ENCODE data around the gene PRSS36.
"Not testable (repeated sequence)": the region's sequence is repeated elsewhere in the genome, so short reads cannot be mapped to it uniquely, and the experiment has no call there.

Gene PRSS36

GRCh38 chr16:31183432-31184428, 33.9 kb upstream of the PRSS36 start:
- no peak for DNase-seq

GRCh38 chr16:31182391-31182790, 32.5 kb upstream of the PRSS36 start:
- DNase-seq, result no peak

DNA sequence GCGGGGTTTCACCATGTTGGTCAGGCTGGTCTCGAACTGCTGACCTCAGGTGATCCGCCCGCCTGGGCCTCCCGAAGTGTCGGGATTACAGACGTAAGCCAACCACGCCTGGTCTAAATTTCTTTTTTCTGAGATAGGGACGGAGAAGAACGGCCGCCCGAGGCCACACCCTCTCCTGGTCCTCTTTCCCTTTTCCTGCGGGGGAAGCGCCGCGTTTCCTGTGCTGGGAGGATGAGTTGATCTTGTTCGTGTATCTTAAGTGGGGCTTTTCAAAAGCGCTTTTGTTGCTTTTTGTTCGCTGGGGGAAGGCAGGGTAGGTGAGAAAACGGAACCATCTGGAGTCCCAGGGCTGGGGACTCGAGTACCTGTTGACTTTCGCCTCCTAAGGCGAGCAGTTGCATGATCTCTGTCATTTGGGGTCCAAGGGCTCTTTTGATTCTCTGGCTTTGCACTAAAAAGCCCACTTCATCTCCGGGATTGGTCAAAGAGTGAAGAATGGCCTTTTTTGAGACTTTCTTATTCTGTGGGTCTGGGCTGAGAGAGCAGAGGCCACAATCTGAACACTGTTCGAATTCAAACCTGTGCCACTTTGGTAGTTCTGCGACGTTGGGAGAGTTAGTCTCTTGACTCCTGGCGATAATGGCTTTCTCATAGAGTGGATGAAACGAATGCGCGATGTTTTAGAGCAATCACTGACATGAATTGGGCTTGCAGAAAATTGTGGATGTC, 31.4 kb upstream of the PRSS36 start:
- no peak for DNase-seq

DNA sequence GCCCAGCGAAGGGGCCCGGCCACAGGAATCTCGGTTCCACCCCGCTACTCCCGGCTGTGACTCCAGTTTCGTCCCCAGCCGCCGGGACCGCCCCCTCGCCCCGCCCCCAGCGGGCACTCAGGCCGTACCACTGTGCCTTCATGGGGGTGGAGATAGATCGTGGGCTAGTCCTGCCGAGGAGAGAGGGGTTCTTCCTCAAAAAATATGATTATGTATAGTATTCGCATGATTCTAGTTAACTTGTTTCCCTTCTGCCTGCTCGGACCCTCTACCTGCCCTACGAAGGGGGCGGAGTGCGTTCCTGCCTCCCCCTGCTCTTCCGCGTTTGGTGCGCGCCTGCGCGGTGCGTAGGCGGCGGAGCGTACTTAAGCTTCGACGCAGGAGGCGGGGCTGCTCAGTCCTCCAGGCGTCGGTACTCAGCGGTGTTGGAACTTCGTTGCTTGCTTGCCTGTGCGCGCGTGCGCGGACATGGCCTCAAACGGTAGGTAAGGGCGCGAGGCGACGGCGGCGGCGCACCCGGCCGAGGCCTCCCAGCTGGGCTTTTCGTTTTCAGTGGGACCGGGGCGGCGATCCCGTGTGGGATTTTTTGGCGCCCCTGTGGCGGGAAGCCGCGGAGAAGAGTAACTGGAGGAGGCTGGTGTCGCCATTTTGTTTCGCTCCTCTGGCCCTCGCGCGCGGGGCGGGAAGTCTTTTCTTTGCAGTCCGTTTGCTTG, 30.0 kb upstream of the PRSS36 start, which contains the start of gene FUS:
TSS of gene FUS (plus strand) at position 393 of the 713 bp plus-strand sequence. CDS start at position 469, 76 bp downstream.
- peak; percentile 68 for DNase-seq

GRCh38 chr16:31179219-31179746, 29.4 kb upstream of the PRSS36 start:
- DNase-seq, result no peak

DNA sequence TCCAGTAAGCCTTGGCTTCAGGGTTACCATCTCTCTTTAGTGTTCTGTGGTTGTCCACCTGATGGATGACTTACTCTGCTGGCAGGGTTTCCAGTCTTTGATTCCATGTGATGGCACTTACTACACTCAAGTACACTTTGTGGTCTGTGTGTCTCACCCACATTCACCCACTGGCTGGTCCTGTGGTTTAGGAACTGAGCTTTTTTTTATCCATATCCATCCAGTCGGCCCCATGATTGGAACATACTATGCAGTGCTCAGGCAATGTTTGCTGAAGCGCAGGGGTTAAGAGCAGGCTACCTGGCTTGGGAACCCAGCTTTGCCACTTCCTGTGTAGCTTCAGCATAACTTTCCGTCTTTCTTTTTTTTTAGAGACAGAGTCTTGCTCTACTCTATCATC, 27.3 kb upstream of the PRSS36 start:
- DNase-seq, result peak; percentile 31

GRCh38 chr16:31170048-31170447, 20.2 kb upstream of the PRSS36 start:
- DNase-seq, result not testable (repeated sequence)

GRCh38 chr16:31168848-31169247, 19.0 kb upstream of the PRSS36 start:
- DNase-seq, result no peak

DNA sequence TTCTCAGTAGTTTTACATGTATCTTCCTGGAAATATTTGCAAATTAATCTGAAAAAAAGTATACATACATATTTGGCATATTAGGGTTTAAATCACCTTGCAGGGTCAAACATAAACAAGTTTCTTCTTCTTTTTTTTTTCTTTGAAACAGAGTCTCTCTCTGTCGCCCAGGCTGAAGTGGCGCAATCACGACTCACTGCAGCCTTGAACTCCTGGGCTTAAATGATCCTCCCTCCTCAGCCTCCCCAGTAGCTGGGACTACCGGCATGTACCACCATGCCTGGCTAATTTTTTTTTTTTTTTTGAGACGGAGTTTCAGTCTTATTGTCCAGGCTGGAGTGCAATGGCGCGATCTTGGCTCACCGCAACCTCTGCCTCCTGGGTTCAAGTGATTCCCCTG, 17.4 kb upstream of the PRSS36 start:
- DNase-seq, result no peak

- DNase-seq, result peak; percentile 63
Measured at GRCh38 chr16:31157136-31157535, 7.3 kb upstream of the PRSS36 start.

DNA sequence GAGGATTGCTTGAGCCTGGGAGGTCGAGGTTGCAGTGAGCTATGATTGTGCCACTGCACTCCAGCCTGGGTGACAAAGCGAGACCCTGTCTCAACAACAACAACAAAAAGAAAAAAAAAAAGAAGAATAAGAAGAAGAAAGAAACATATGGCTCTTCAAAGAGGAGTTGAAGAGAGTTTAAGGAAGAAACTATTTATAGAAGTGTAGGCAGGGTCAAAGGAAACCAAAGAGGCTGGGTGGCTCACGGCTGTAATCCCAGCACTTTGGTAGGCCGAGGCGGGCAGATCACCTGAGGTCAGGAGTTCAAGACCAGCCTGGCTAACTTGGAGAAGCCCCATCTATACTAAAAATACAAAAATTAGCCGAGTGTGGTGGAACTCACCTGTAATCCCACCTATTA, 1.1 kb upstream of the PRSS36 start:
- not testable (repeated sequence) for DNase-seq

GRCh38 chr16:31149332-31149731, 534 bp downstream of the PRSS36 start:
- no peak for DNase-seq

DNA sequence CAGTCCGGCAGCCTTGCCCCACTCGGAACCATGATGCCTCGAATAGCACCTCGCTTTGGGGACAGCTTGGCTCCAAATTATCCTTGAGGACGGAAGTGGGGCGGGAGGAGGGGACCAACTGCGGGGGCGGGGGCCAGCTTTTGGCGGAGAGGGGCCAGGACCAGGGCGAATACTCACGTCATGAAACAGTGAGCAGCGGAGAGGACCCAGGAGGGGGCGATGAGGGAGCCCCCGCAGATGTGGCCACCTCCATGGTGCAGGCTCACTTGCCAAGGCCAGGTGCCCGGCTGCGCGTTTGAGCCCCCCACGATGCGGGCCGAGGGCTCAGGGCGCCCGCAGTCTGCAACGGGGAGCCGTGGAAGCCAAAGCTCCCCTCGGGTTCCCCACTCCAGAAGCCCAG, 970 bp downstream of the PRSS36 start:
- no peak for DNase-seq

DNA sequence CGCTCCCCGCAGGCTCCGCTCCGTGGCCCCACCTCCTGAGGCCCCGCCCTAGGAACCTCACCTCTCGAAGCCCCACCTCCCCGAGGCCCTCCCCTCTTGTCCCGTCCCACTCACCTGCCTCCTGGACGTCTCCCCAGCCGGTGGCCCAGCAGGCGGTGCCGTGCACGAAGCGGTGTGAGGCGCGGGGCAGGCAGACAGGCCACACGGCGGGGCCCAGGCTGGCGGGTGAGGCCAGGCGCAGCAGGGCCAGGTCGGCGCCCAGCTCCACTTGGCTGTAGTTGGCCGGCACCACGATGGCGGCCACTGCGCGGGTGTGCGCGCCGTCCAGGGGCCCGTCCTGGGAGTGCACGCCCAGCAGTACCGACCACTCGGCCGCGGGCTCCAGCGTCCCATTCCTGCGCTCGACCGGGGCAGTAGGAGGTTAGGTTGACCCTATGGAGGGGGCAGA, 1.6 kb downstream of the PRSS36 start:
- no peak for DNase-seq

DNA sequence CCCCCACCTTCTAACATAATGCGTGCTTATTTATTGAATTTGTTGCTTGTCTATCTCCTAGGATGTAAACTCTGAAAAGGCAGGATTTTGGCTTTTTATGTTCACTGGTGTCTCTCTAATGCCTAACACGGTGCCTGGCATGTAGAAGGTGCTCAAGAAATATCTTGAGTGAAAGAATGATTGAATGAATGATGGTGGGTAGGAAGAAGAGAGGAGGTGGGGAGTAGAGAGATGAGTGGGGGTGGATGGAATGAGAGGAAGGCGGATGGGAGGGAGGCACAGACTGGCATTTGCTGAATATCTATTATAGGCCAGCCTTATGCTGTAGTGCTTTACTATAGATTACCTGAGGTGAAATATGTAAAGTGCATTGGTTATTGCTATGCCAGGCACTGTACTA, 2.3 kb downstream of the PRSS36 start:
- no peak for DNase-seq

GRCh38 chr16:31145398-31145990, 4.4 kb downstream of the PRSS36 start:
- DNase-seq, result no peak

DNA sequence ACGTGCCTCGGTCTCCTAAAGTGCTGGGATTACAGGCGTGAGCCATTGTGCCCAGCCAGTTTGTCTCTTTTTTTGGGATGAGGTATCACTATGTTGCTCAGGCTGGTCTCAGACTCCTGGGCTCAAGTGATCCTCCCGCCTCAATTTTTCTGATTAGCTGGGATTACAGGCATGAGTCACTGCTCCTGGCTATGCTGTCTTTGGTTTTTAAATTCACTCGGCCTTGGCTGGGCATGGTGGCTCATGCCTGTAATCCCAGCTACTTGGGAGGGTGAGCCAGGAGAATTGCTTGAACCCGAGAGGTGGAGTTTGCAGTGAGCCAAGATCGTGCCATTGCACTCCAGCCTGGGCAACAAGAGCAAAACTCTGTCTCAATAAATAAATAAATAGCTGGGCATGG, 5.4 kb downstream of the PRSS36 start:
- DNase-seq, result not testable (repeated sequence)

DNA sequence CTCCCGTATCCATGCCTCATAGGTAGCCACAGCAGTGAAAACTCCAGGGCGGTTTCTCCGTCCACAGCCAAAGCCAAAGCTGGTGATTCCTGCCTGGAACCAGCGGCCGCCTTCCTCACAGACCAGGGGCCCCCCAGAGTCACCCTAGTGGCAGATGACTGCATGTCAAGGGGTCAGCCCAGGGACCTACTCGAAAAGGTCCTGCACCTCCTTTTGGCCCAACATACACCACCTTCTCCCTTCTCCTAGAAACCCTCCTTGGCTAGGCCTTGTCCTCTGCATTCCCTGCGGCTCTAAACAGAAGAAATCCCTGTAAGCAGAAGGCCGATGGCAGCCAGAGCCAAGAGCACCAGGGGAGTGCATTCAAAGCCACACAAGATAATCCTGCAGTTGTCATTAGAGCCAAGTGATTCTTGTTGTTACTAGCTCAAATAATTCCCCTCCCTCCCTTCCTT, 6.1 kb downstream of the PRSS36 start:
- no peak for DNase-seq

DNA sequence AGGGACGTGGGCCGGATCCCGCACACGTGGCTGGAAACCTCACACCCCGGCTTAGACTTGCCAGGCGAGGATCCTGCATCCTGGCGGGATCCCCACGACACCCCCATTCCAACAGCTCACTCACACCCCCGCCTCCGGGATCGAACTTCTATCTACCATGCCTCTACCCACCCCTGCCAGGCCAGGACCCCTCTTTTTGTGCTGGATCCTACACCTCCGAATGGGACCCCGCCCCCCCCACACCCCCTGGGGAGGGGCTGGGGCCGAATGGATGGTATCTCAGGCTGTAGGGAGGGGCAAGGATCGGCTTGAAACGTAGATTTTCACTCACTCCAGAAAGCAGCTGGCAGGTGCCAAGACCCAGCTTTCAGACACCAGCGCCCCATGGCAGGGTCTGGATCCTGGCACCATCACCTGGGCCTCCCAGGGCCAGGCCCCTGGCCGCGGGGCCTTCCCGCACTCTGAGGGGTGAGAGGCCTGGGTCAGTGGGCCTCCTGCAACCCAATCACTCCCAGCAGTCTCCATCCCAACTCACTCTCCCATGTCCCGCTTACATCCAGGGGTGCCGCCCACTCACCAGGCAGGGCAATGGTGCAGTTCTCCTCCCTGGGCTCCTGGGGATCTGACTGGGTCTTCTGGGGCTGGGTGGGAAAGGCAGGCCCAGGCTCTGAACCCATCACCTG, 6.7 kb downstream of the PRSS36 start:
- no peak for DNase-seq

DNA sequence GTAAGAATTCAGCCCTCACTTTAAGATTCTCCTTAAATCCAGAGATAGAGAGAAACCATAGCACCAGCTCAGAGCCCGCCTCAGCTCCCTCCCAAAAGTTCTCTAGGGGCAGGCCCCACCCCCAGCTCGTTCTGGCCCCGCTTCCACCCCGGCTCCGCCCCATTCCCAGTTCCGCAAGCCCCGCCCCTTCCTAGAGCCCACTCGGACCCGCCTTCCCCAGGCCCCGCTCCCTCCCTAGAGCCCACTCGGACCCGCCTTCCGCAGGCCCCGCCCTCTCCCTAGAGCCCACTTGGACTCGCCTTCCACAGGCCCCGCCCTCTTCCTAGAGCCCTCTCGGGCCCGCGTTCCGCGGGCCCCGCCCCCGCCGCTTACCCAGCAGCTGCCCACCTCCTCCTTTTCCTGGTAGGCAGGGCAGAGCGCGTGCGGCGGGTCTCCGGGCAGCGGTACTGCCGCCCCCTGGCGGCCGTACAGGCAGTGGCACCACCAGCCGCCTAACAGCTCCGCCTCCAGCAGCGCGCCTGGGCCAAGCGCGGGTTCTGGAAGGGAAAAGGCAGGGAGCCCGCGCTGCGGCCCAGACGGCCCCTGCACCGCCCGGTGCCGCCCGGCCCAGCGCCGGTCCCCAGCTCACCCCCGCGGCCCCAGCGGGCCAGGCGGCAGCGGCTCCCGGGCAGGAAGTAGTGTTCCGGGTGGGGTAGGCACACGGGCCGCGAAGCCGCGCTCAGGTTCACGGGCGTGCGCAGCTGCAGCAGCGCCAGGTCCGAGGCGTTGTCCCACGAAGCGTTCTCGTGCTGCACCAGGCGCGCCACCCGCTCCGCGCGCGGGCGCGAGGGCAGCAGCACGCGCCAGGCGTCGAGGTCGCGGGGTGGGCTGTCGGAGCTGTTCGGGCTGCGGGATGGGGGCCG, 7.5 kb downstream of the PRSS36 start:
- DNase-seq, result peak; percentile 94
